HL-60 (cell line): ENCODE data around the gene ARID1B.

ENCODE experiments used
- SPI1 ChIP-seq: IDR thresholded peaks from 2 replicates; pipeline ENCODE4 v1.6.1; 2012; ENCODE audit warnings: low read depth, mild to moderate bottlenecking, borderline replicate concordance
- TF ChIP-seq, protein P1 (sequence below): IDR thresholded peaks from 2 replicates; pipeline ENCODE4 v1.6.1; 2012; ENCODE audit warnings: low read depth; ENCODE audit not compliant: insufficient replicate concordance
- TF ChIP-seq, protein P2 (sequence below): IDR thresholded peaks from one replicate; pipeline ENCODE4 v1.5.1; 2011; ENCODE audit warnings: low read length, control low read depth, inconsistent platforms; ENCODE audit not compliant: insufficient read depth

- TF ChIP-seq SPI1 = no peak
- TF ChIP-seq, protein P1, sequence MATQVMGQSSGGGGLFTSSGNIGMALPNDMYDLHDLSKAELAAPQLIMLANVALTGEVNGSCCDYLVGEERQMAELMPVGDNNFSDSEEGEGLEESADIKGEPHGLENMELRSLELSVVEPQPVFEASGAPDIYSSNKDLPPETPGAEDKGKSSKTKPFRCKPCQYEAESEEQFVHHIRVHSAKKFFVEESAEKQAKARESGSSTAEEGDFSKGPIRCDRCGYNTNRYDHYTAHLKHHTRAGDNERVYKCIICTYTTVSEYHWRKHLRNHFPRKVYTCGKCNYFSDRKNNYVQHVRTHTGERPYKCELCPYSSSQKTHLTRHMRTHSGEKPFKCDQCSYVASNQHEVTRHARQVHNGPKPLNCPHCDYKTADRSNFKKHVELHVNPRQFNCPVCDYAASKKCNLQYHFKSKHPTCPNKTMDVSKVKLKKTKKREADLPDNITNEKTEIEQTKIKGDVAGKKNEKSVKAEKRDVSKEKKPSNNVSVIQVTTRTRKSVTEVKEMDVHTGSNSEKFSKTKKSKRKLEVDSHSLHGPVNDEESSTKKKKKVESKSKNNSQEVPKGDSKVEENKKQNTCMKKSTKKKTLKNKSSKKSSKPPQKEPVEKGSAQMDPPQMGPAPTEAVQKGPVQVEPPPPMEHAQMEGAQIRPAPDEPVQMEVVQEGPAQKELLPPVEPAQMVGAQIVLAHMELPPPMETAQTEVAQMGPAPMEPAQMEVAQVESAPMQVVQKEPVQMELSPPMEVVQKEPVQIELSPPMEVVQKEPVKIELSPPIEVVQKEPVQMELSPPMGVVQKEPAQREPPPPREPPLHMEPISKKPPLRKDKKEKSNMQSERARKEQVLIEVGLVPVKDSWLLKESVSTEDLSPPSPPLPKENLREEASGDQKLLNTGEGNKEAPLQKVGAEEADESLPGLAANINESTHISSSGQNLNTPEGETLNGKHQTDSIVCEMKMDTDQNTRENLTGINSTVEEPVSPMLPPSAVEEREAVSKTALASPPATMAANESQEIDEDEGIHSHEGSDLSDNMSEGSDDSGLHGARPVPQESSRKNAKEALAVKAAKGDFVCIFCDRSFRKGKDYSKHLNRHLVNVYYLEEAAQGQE = no peak
- TF ChIP-seq, protein P2, sequence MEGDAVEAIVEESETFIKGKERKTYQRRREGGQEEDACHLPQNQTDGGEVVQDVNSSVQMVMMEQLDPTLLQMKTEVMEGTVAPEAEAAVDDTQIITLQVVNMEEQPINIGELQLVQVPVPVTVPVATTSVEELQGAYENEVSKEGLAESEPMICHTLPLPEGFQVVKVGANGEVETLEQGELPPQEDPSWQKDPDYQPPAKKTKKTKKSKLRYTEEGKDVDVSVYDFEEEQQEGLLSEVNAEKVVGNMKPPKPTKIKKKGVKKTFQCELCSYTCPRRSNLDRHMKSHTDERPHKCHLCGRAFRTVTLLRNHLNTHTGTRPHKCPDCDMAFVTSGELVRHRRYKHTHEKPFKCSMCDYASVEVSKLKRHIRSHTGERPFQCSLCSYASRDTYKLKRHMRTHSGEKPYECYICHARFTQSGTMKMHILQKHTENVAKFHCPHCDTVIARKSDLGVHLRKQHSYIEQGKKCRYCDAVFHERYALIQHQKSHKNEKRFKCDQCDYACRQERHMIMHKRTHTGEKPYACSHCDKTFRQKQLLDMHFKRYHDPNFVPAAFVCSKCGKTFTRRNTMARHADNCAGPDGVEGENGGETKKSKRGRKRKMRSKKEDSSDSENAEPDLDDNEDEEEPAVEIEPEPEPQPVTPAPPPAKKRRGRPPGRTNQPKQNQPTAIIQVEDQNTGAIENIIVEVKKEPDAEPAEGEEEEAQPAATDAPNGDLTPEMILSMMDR = no peak
These were observed 4.0 kb downstream of the ARID1B start for GRCh38 chr6:156780962-156781853.
